ENCODE measurements around the gene PYCR2.
A peak's percentile ranks its signal among the peaks of the same experiment; 100 is the strongest.
"Not testable (repeated sequence)": the region's sequence is repeated elsewhere in the genome, so short reads cannot be mapped to it uniquely, and the experiment has no call there.

PYCR2 gene

DNA sequence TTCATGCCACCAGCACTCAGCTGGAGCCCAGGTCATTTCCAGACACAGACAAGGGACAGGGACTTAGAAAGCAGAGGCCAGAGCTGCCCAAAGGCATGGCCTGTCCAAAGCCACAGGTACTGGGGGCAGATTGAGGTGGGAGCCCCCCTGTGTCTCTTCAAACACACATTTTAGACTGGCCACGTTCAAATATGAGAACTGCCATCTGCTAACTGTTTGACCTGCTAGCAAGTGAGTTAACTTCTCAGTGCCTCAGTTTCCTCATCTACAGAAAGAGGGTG is 17.8 kb upstream of the PYCR2 start:
- DNase-seq, result no peak

DNA sequence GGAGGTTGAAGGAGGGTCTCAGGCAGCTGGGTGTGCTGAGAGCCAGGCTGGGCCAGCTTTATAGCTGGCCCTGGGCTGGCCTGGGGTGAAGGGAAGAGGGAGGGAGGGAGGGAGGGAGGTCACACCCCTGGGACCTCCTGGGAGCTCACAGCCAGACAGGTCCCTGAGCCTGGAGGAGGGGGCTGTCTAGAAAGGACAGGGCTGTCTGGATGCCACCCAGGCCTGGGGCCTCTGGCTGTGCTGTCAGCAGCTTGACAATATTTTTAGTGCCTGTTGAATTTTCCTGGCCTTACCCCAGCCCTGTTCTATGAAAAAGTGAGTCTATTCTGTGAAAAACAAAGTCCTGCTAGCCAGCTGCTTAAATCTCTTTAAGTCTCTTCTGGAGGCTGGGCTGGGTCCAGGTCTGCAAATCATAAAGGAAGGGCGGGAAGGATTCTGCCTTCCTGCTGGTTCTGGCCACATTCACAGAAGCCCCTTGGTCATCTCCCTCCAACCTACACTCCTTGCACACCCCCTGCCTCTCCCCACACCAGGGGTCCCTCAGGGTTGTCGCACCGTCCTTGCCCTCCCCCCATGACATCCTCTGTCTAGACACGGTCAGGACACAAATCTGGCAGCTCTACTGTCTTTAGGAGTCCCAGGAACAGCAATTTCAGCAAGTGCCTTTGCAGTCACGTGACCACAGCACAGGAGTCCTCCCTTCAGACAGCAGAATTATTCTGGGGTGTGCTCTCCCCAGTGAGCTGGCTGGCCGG is 17.3 kb upstream of the PYCR2 start, which contains the start of gene LEFTY2:
Gene LEFTY2, minus strand, starts transcription at position 34 of the 755 bp plus-strand sequence. CDS start 80 bp downstream, outside the sequence.
- no peak for DNase-seq

DNA sequence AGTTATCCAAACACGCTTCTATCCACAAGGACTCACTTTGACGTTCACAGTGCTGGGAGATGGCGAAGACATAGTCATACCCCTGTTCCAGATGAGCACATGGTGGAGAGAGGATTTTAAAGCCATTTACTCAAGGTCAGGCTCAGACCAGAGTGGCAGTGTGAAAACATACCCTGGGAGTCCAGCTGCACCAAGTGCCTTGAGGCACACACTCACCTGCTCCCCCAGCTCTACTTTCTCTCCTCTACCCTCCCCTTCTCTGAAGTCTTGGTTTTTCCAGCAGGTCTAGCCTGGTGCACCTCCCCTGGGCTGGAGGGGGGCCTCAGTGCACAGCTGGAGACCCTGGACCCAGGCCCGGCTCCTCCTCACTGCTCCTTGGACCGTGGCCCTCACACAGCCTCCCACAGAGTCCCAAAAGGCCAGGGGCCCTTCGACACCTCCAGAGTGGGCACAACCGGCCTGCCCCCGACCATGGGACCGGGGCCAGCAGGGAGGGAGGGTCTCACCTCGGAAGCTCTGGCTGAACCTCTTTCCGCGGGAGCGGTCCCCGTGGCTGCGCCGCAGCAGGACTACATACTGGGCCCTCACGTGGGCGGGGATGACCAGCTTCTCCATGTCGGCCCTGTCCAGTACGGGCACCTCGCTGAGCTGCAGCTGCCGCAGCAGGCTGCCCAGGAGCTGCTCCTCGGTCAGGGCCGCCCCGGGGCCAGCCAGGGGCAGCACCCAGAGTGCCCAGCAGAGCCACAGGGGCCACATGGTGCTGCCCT is 16.5 kb upstream of the PYCR2 start:
- no peak for DNase-seq

DNA sequence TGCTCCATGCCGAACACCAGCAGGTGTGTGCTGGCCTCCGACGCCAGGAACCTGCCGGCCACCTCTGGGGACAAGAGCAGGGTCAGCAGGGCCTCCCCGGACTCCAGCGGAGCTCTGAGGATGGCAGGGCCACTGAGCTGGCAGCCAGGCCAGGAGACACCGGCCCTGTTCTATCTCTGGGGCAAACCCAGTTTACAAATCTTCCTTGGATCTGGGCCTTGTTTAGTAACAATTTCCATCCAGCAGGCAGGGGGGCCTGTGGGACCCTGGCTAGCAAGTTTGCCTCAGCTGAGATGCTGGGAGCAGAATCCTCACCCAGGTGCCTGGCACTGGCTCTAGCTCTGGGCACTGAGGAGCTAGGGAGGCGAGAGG is 15.9 kb upstream of the PYCR2 start:
- not testable (repeated sequence) for DNase-seq

DNA sequence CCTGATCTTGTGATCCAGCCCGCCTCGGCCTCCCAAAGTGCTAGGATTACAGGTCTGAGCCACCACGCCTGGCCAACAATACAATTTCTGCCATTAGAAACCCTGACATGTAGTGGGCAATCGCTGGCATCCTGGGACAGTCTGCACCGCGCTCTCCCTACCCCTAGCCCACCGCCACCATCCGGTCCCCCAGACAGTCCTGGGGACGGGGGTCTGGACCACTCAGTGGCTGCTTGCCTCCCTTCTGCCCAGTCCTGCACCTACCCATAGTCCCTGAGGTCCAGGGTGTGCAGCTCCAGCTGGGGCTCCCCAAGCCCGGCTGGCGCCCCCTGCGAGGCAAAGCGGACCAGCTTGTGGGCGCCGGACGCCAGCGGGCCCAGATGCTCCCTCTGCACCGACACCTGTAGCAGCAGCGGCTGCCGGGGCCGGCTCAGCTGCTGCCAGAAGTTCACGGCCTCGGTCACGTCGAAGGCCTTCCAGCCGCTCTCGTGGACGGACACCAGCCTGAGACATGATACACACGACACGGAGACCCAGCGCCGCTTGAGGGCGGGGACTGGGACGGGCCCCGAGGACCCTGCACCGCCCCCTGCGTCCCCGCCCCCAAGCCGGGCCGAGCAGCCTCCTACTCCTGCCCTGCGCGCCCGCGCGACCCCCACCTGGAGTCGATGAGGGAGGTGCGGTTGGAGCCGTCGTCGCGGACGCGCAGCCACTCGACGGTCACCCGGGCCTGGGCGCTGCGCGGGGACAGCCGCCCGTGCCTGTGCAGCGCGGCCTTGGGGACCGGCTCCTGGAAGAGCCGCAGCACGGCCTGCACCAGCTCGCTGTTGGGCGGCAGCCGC is 15.3 kb upstream of the PYCR2 start:
- DNase-seq, result not testable (repeated sequence)

DNA sequence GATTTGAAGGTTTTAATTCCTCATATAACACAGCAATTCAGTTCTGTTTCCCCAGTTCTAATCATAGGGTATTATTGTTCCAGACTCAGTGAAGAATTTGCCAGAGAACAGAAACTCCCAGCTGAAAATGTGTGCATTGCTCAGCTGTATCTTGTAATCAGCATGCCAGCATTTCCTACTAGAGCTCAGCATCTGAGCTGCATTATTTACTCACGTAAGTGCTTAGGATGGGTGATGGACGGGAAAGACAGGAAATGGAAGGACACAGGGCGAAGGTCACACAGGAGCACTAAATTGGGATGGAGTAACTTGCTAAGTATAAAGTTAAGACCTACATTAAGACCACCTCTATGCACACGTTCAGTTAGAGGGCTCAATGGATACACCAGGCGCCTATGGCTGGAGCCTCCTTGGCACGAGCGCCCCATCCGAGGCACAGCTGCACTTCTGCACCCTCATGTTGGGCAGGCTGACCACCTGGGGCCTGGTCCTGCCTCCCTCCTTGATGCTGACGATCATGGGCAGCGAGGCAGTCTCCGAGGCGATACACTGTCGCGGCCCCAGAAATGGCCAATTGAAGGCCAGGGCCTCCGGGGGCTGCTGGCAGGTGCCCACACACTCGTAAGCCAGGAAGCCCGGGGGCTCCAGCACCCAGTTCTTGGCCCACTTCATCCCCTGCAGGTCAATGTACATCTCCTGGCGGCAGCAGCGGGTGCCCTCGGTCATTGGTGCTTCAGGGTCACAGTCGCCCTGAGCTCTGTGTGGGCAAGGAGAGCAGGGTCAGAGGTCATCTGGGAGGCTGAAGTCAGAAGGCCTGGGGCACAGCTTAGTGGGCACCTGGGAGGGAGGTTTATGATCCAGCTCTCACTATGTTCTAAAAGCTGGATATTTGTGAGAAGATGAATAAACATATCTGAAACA is 13.3 kb upstream of the PYCR2 start:
- DNase-seq, result no peak

DNA sequence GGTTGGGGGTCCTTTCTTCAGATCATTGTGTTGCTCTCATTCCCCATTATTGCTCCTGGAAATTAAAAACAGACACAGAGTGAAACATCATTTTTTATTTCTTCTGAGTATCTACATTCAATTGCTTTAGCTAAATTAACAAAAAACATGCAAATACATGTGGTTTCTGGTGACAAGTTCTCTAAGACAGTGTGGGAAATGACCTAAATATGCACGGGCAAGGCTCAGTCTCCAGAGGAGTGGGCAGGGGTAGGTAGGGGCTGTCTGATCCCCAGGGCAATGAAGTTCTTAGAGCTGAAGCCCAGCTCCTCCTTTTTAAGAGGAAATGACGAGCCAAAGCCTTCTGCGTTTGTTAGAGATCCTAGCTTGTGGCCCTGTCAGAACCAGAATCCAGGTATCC is 12.5 kb upstream of the PYCR2 start:
- DNase-seq, result no peak

DNA sequence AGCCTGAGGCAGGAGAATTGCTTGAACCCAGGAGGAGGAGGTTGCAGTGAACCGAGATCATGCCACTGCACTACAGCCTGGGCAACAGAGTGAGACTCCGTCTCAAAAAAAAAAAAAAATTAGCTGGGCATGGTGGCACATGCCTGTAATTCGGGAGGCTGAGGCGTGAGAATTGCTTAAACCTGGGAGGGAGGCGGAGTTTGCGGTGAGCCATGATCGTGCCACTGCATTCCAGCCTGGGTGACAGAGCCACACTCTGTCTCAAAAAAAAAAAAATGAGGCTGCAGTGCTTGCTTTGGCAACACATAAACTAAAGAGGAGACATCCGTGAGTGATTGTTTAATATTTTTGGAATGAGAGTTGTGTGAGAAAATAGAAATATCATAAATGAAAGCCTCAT is 12.0 kb upstream of the PYCR2 start:
- DNase-seq, result not testable (repeated sequence)

DNA sequence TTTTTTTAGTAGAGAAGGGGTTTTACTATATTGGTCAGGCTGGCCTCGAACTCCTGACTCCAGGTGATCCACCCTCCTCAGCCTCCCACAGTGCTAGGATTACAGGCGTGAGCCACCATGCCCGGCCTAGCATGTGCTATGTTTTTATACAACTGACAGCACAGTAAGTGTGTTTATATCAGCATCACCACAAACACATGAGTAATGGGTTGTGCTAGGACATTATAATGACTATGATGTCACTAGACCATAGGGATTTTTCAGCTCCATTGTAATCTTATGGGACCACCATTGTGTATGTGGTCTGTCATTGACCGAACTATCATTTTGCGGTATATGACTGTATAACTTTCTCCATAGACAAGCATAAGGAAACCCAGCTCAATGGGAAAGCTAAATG is 10.7 kb upstream of the PYCR2 start:
- no peak for DNase-seq

DNA sequence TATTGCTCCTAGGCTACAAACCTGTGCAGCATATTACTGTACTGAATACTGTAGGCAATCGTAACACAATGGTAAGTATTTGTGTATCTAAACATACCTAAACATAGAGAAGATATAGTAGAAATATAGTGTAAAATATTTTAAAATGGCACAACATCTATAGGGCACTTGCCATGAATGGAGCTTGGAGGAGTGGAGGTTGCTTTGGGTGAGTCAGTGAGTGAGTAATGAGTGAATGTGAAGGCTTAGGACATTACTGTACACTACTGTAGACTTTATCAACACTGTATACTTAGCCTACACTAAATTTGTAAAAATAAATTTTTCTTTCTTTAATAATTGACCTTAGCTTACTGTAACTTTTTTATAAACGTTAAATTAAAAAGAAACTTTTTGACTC is 9.0 kb upstream of the PYCR2 start:
- peak; percentile 64 for DNase-seq

DNA sequence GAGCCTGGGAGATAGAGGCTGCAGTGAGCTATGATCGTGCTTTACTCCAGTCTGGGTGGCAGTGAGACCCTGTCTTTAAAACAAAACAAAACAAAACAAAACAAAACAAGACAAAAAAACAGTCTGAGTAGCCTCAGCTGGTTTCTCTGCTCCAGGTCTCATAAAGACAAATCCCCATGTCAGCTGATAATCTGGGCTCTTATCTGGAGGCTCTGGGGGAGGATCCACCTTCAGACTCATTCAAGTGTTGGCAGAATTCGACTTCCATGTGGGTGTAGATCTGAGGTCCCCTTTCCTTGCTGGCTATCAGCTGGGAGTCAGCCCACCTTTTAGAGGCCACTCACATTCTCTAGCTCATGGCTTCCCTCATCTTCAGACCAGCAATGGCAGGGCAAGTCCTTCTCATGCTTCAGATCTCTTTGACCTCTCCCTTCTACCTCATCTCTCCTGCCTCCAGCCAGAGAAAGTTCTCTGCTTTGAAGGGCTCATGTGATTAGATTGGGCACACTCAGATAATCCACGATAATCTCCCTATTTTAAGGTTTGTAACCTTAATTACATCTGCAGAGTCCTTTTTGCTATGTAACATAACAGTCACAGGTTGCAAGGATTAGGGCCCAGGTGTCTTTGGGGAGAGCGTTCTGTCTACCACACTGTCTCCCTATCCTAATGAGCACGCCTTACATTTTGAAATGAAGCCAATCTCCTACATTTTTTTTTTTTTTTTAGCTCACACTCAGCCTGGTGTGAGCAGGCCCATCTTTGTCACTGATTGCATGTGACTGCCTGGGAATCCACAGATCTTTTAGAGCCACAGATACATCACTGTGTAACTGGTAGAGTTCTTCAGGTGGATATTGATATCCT is 7.5 kb upstream of the PYCR2 start:
- no peak for DNase-seq

DNA sequence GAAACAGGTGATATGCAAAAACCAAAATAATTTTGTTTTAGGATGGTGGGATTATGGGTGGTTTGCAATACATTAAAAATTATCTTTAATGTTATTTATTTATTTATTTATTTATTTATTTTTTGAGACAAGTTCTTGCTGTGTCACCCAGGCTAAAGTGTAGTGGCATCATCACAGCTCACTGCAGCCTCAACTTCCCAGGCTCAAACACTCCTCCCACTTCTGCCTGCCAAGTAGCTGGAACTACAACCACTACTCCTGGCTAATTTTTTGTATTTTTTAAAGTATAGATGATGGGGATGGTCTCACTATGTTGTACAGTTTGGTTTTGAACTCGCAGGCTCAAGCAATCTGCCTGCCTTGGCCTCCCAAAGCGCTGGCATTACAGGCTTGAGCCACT is 6.5 kb upstream of the PYCR2 start:
- DNase-seq, result no peak

DNA sequence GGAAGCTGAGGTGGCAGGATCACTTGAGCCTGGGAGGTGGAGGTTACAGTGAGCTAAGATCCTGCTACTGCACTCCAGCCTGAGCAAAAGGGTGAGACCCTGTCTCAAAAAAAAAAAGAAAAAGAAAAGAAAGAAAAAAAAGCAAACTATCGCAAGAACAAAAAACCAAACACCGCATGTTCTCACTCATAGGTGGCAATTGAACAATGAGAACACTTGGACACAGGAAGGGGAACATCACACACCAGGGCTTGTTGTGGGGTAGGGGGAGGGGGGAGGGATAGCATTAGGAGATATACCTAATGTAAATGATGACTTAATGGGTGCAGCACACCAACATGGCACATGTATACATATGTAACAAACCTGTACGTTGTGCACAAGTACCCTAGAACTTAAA is 5.4 kb upstream of the PYCR2 start:
- DNase-seq, result not testable (repeated sequence)

DNA sequence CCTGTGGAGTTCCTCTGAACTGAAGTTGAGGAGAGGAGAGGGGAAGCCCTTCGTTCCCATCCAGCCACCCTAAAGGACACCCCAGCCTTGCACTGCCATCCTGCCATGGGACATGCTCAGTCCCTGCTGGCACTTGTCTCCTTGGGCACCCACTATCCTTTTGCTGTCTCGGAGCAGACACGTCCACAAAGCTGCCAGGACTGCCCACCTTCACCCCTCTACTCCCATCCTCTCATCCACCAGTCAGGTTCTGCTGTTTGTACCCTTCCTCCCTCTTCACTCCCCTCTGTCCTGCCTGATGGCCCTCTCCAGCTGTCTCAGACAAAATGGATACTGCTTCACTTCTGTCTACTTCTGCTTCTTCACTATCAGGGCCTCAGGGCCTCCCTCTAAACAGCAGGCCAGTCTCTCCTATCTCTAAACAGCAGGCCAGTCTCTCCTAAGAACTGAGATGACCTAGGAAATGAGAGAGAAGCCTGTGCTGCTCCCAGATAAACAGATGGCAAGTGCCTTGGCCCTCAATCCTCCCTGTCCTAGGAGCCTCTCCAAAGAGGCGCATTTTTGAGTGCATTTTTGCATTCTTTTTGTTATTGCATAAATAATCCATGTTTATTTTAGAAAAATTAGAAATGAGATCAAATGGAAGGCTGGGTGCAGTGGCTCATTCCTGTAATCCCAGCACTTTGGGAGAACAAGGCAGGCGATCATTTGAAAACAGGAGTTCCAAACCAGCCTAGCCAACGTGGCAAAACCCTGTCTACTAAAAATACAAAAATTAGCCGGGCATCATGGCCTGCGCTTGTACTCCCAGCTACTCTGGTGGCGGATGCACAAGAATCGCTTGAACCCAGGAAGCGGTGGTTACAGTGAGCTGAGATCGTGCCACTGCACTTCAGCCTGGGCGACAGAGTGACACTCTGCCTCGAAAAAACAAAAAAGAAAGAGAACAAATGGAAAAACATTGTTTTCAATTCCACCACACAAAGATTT is 4.4 kb upstream of the PYCR2 start:
- no peak for DNase-seq

DNA sequence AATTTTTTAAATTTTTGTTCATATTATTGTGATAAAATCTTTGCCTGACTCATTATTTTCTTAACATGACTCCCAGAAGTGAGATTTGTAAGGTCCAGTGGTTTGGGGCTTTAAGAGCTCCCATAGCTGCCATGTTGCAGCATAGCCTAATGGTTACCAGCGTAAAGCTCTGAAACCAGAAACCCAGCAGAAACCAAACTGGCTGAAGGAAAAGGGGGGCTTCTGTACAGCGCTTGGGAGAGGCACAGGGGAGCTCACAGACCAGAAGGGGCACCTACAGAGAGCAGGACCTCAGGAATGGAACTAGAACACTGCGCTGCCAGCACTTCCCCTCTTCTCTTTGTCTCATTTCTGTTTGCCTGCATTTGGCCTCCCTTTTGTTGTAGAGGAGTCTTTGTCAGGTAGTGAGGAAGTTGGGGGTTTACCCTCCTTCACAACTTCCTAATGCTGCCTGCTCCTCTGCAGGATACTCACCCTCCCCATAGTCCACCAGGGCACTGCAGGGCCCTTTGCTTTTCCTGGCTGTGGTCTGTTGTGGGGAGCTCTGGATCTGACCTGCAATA is 2.6 kb upstream of the PYCR2 start:
- DNase-seq, result no peak

DNA sequence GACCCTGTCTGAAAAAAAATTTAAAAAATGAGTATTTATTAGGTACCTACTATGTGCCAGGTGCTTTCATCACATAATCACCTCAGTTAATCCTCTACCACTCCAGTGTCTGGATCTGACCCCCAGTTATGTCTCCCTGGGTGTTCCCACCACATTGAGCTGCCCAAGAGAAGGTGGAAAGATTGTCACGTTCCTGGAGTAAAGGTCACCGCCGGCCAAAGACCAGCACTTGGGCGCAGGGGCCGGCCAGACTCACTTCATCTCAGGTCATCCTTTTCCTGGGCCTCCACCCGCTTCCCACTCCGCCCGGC is 714 bp downstream of the PYCR2 start:
- no peak for DNase-seq

DNA sequence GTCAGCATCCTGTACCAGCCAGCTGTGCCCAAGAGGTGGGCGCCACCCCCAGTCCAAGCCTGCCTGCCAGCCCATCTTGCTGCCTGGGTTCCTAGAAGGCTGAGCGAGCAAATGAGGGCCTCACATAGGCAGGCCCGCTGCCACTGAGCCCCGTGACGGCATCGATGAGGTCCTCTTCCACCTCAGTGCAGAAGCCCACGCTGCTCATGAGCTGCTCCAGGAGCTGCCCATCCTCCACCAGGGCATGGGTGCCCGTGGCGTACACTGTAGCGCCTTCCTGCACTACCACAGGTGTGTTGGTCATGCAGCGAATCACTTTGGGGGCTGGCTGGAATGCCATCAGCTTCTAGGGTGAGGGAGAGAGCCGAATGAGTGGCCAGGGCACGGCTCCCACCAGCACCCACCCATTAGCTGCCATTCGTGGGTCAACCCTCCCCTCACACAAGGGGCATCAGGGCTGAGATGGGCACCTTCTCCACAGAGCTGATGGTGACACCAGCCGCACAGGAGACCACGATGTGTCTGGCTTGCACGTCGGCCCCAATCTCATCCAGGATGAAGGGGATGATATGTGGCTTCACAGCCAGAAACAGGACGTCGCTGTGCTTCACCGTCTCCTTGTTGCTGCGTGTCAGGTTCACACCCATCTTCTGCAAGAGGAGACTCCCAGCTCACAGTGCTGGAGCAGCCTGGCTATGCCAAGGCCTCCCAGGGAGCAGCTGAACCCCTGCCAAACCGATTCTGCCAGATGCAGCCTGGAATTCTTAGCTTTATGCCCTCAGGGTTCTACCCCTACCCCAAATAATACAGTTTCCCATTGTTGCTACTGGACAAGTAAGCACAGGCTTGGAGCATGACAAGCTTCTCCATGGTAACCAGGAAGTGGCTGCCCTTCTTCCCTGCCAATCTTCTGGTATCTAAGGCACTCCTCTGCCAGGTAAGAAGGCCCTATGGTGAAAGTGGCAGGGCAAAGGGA is 2.0 kb downstream of the PYCR2 start:
- no peak for DNase-seq

DNA sequence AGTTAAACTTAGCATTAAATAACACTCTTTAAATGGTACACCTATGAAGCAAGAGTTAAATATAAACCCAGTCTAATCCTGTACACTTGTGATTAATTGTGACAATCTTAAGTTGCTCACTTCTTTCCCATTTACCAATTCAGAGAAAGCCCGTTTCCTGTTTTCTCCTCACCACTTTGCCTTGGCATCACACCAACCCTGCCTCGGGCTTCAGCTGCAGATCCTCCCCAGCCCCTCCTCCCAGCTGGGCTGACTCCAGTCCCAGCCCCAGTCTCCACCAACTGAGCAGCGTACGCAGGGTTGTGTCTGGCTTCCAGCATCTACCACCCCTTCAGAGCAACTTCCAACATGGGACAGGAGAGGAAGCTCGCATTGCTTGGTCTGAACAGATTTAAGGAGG is 4.1 kb downstream of the PYCR2 start:
- DNase-seq, result no peak

DNA sequence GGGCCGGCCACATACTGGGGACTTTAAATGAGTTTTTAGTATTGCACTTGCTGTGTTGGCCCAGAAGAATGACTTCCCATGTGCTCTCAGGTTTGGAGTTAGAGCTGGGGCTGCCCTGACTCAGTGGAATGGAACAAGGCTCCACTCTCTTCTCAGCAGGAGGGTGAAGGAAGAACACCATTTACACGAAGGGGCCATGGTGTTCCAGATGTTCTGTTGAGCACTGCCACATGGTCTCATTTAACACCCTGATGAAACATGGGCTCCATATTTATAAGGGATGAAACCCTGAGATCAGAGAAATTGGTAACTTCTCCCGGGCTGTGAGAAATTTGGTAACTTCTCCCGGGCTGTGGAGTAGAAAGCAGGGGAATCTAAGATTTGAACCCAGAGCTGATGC is 5.8 kb downstream of the PYCR2 start:
- no peak for DNase-seq
